Keratinocyte (primary cell): ENCODE results near the gene RBM34. TPM values are rescaled to one million over a fixed set of nuclear protein-coding genes. Genes with fewer than 3 reads are reported as not detected.
A peak's percentile ranks its signal among the peaks of the same experiment; 100 is the strongest.

Experiments used
- DNase-seq: peaks from one replicate; pipeline ENCODE4 v3.0.0-alpha.2; 2011; ENCODE audit warnings: low read depth, missing footprints, low spot score
- FAIRE-seq: peaks from 2 replicates; lab custom pipeline; 2011; peaks lifted over from hg19 to GRCh38; lab: Jason Lieb, UNC
- H2AFZ ChIP-seq: 2 replicates; pipeline ENCODE4 v1.6.0; 2012; ENCODE audit warnings: low read length, control low read depth, inconsistent platforms; ENCODE audit not compliant: control insufficient read depth
- H3K27ac ChIP-seq: 2 replicates; pipeline ENCODE4 v1.5.1; 2011; ENCODE audit warnings: low read length; ENCODE audit not compliant: control insufficient read depth, insufficient read depth
- H3K27me3 ChIP-seq: 3 replicates; pipeline ENCODE4 v1.6.0; 2011; ENCODE audit warnings: low read length; ENCODE audit not compliant: control insufficient read depth, insufficient read depth; ENCODE audit errors: extremely low read depth
- H3K36me3 ChIP-seq, 2 experiments: 2 replicates in 1 of 2; 3 replicates in 1 of 2; pipeline ENCODE4 v1.5.1; 2011; ENCODE audit warnings: low read length in 2 of 2, mild to moderate bottlenecking in 1 of 2; ENCODE audit not compliant: control insufficient read depth in 2 of 2, insufficient read depth in 2 of 2; ENCODE audit errors: extremely low read depth in 1 of 2
- H3K4me1 ChIP-seq: 3 replicates; pipeline ENCODE4 v1.5.1; 2011; ENCODE audit warnings: low read length; ENCODE audit not compliant: control insufficient read depth, insufficient read depth; ENCODE audit errors: extremely low read depth
- H3K4me2 ChIP-seq: 3 replicates; pipeline ENCODE4 v1.6.0; 2011; ENCODE audit warnings: low read depth, low read length; ENCODE audit not compliant: control insufficient read depth, insufficient read depth; ENCODE audit errors: extremely low read depth
- H3K4me3 ChIP-seq, 3 experiments: fragments of 200-600 bp in 1 of 3; sonication (generic) in 1 of 3; 2 replicates in 2 of 3; 3 replicates in 1 of 3; pipeline ENCODE4 v1.5.1; 2011 to 2016; ENCODE audit warnings: low read length in 3 of 3, mild to moderate bottlenecking in 3 of 3, control low read depth in 2 of 3, inconsistent platforms in 1 of 3, low read depth in 1 of 3, mixed read lengths in 1 of 3, mixed run types in 1 of 3, moderate library complexity in 1 of 3; ENCODE audit not compliant: control insufficient read depth in 2 of 3, insufficient read depth in 2 of 3; ENCODE audit errors: extremely low read depth in 1 of 3
- H3K79me2 ChIP-seq: 2 replicates; pipeline ENCODE4 v1.6.0; 2012; ENCODE audit warnings: low read length; ENCODE audit not compliant: control insufficient read depth, insufficient read depth
- H3K9ac ChIP-seq: 3 replicates; pipeline ENCODE4 v1.6.0; 2011; ENCODE audit warnings: low read length; ENCODE audit not compliant: control insufficient read depth, insufficient read depth; ENCODE audit errors: extremely low read depth
- H3K9me1 ChIP-seq: 3 replicates; pipeline ENCODE4 v1.6.0; 2011; ENCODE audit warnings: low read length; ENCODE audit not compliant: control insufficient read depth, insufficient read depth; ENCODE audit errors: extremely low read depth
- H3K9me3 ChIP-seq: 2 replicates; pipeline ENCODE4 v1.5.1; 2012; ENCODE audit warnings: low read depth, low read length; ENCODE audit not compliant: control insufficient read depth
- H4K20me1 ChIP-seq: 3 replicates; pipeline ENCODE4 v1.6.0; 2011; ENCODE audit warnings: low read length; ENCODE audit not compliant: control insufficient read depth, insufficient read depth; ENCODE audit errors: extremely low read depth
- CTCF ChIP-seq, 3 experiments: IDR thresholded peaks in 1 of 3; conservative IDR thresholded peaks in 1 of 3; optimal IDR thresholded peaks in 1 of 3; 2 replicates in 2 of 3; 3 replicates in 1 of 3; pipeline versions ENCODE3 to v1.5.1; 2011; ENCODE audit warnings: low read length in 3 of 3, mild to moderate bottlenecking in 3 of 3, moderate library complexity in 2 of 3, control low read depth in 1 of 3, inconsistent platforms in 1 of 3; ENCODE audit not compliant: insufficient read depth in 2 of 3; ENCODE audit errors: extremely low read depth in 1 of 3
- EZH2 ChIP-seq: IDR thresholded peaks from one replicate; pipeline ENCODE4 v1.6.1; 2012; ENCODE audit warnings: inconsistent platforms, mild to moderate bottlenecking, low read length, moderate library complexity
- dilution Hi-C: fragments of 300-500 bp; cut with MboI; formaldehyde crosslinking; loops from one replicate; pipeline ENCODE4 v1.7.0; 2020; ENCODE audit warnings: low sequenced_read_pairs; ENCODE audit not compliant: extremely low pct_ligation_motif_present
- polyA minus RNA-seq, 3 experiments: library from RNA; depleted of rRNA, polyadenylated mRNA; stranded (reverse); fragments of >200 nt; gene quantifications; 1 replicate in 1 of 3; 2 replicates in 1 of 3; 3 replicates in 1 of 3; pipeline ENCODE4 v1.2.3, GENCODE V29; 2011
- polyA plus RNA-seq, 5 experiments: library from polyadenylated mRNA; depleted of rRNA in 3 of 5; stranded (reverse) in 3 of 5; stranded (forward) in 1 of 5; unstranded in 1 of 5; fragments of >200 nt; gene quantifications; 1 replicate in 1 of 5; 2 replicates in 3 of 5; 3 replicates in 1 of 5; pipeline versions ENCODE4 v1.2.1 to v1.2.3, GENCODE V29; 2011 to 2012; ENCODE audit warnings: missing spikeins in 2 of 5, low read depth in 1 of 5, low replicate concordance in 1 of 5

The RBM34 gene
- polyA plus RNA-seq (22.0 to 39.3 TPM (median 25.6 TPM) in 3 replicates), polyA minus RNA-seq (9.0 to 22.2 TPM (median 18.9 TPM) in 3 replicates)
- 163 TPM for polyA plus RNA-seq (2011; ENCODE audit: low read depth)
- polyA plus RNA-seq (2011; cell fraction: cytosol; rRNA removed), result 23.5 and 25.8 TPM in 2 replicates
- 17.6 and 29.3 TPM in 2 replicates for polyA plus RNA-seq (2011; cell fraction: nucleus; rRNA removed)
- 71.6 and 78.1 TPM in 2 replicates for polyA plus RNA-seq (2012; ENCODE audit: low replicate concordance)
- 7.5 TPM for polyA minus RNA-seq (2011; cell fraction: cytosol; rRNA and poly(A)+ RNA removed)
- 11.4 and 16.7 TPM in 2 replicates for polyA minus RNA-seq (2011; cell fraction: nucleus; rRNA and poly(A)+ RNA removed)

GRCh38 chr1:235160957-235161684 lies at the start of gene RBM34:
Gene RBM34 (minus strand): TSS chr1:235161250. CDS start chr1:235161226, 24 bp downstream.
- no peaks in the 10 kb centered on the region for H3K27me3 ChIP-seq
- peak within 1 kb of the TSS; percentile 89 for H3K9ac ChIP-seq
- peak within 1 kb of the TSS; percentile 91 for H3K4me2 ChIP-seq
- DNase-seq (peak; percentile 66), FAIRE-seq (peak; percentile 52)
- peak within 1 kb of the TSS; percentile 86 for H3K27ac ChIP-seq
- peak within 1 kb of the TSS; percentile 54 to 88 (median 79) for H3K4me3 ChIP-seq
- H3K9me3 ChIP-seq, result no peaks in the 10 kb centered on the region
- dilution Hi-C loops, result no loop called here
- TF ChIP-seq EZH2, result no peak
- no peak for TF ChIP-seq CTCF (optimal IDR thresholded peaks at IDR 0.05 in 1 of 3, IDR thresholded peaks at IDR 0.05 in 1 of 3, conservative IDR thresholded peaks at IDR 0.05 in 1 of 3; ENCODE audit: extremely low read depth in 1 of 3, insufficient read depth in 2 of 3, low read length in 3 of 3)
- H3K9me1 ChIP-seq, result no peaks in the 10 kb centered on the region
- no peaks in the 10 kb centered on the region for H4K20me1 ChIP-seq
- H3K36me3 ChIP-seq, result peaks cover 8% of the 10 kb centered on the region in 2 experiments
- peaks cover 6% of the 10 kb centered on the region for H3K4me1 ChIP-seq
- H2AFZ ChIP-seq, result peak within 1 kb of the TSS; percentile 93
- peaks cover 30% of the 10 kb centered on the region for H3K79me2 ChIP-seq

- DNase-seq, result no peak
- Histone ChIP-seq H3K27ac (no peak overlapping the region), H3K79me2 (no peaks in the 10 kb centered on the region), H3K9me1 (no peaks in the 10 kb centered on the region), H4K20me1 (no peaks in the 10 kb centered on the region), H2AFZ (no peak overlapping the region), H3K4me3 (no peak overlapping the region), H3K27me3 (no peaks in the 10 kb centered on the region), H3K4me1 (no peaks in the 10 kb centered on the region), H3K9ac (no peak overlapping the region), H3K36me3 (peaks cover 3 to 9% of the 10 kb centered on the region in 2 experiments), H3K9me3 (no peaks in the 10 kb centered on the region), H3K4me2 (no peak overlapping the region)
- dilution Hi-C loops, result no loop called here
- TF ChIP-seq CTCF (optimal IDR thresholded peaks at IDR 0.05 in 1 of 3, IDR thresholded peaks at IDR 0.05 in 1 of 3, conservative IDR thresholded peaks at IDR 0.05 in 1 of 3; ENCODE audit: extremely low read depth in 1 of 3, insufficient read depth in 2 of 3, low read length in 3 of 3) (no peak), EZH2 (no peak)
- no peak for FAIRE-seq
These were observed 46.1 kb upstream of the RBM34 start for GRCh38 chr1:235207209-235207565.
